Measurements from ENCODE around the gene FOXE3.

- peak; percentile 68 for TF ChIP-seq CTCF (IDR thresholded peaks at IDR 0.05; ENCODE audit: borderline replicate concordance, extremely low read depth, low read length, poor library complexity, severe bottlenecking)
- no peak for TF ChIP-seq EZH2 (IDR thresholded peaks at IDR 0.05; ENCODE audit: borderline replicate concordance, low read depth, low read length, severe bottlenecking)
These were observed 27.2 kb upstream of the FOXE3 start for GRCh38 chr1:47388891-47389238.
